Camera-type eye (tissue), 1 donor: ENCODE measurements around the gene FOXD4L1. TPM values are rescaled to one million over a fixed set of nuclear protein-coding genes. Genes with fewer than 3 reads are reported as not detected.

Source experiments
- total RNA-seq: library from RNA; depleted of rRNA; stranded (reverse); fragments of >200 nt; gene quantifications from one replicate; pipeline ENCODE4 v1.2.3, GENCODE V29; 2014

Gene FOXD4L1
- total RNA-seq: not detected

DNA sequence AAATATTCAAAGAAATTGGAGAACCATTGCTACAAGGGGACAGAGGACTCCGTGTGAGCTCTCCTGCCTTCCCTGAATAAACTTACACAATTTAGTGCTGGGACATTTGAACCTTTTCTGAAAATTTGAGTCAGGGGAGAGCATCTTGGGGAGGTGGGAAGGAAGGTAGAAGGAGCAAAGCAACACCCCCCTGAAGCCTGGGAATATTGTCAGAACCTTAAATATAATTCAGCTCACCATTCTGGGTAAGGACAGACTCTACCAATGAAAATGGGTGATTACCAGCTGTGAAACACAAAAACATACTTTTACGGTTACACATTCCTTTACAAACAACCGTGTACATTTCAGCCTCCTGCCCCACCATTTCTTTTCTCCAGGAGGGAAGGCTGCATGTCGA lies at the start of gene FOXD4L1:
Gene FOXD4L1 (plus strand): TSS at position 301 of the 400 bp plus-strand sequence. CDS start 592 bp downstream, outside the sequence.

Other genes starting within 250 kb of the FOXD4L1 start
- 3.7 TPM for gene PAX8, start 219.7 kb upstream of the FOXD4L1 start, total RNA-seq
- gene ZNG1B, start 61.0 kb upstream of the FOXD4L1 start, total RNA-seq: 59.5 TPM
- 34.9 TPM for gene RABL2A, start 128.6 kb downstream of the FOXD4L1 start, total RNA-seq